HCT116 (cell line): Measurements from ENCODE around the gene C9orf152. TPM values are rescaled to one million over a fixed set of nuclear protein-coding genes. Genes with fewer than 3 reads are reported as not detected.

Source experiments
- ATAC-seq: fragments of 200-7000 bp; cut with Tn5 transposase; 2 replicates; pipeline ENCODE4 v1.9.1; 2020; ENCODE audit warnings: mild to moderate bottlenecking, moderate library complexity
- Bru-seq: library from RNA; stranded (reverse); fragments of 400-500 nt; gene quantifications from one replicate; lab custom pipeline; 2021; lab: Mats Ljungman, UMichigan
- BruChase-seq, 2 experiments: library from RNA; stranded (reverse); fragments of 400-500 nt; gene quantifications; one replicate each; lab custom pipeline; 2021; lab: Mats Ljungman, UMichigan
- BruUV-seq: library from RNA; stranded (reverse); fragments of 400-500 nt; replicated peaks from 2 replicates; lab custom pipeline; 2021; lab: Mats Ljungman, UMichigan
- CTCF ChIA-PET: fragments of 300-600 bp; sonication (Branson Sonifier 250); formaldehyde crosslinking; loops from one replicate; lab custom pipeline; 2021; ENCODE audit warnings: antibody characterized with exemption; lab: Charles Lee
- POLR2A ChIA-PET: fragments of 300-600, 350-600 bp; sonication (Branson Sonifier 250); formaldehyde crosslinking; loops from one replicate; lab custom pipeline; 2021; ENCODE audit warnings: antibody characterized with exemption; lab: Charles Lee
- RAD21 ChIA-PET, 2 experiments: fragments of 300-600 bp; sonication (Branson Sonifier 250); formaldehyde crosslinking; loops; one replicate each; lab custom pipeline; 2023; ENCODE audit warnings: low total read pairs in 2 of 2; ENCODE audit not compliant: uncharacterized antibody in 2 of 2, unreplicated experiment in 2 of 2, low non-redundant PET in 1 of 2; lab: Charles Lee
- DNase-seq: peaks from one replicate; pipeline ENCODE4 v3.0.0-alpha.2; 2010; ENCODE audit warnings: low read depth, low spot score
- H2AFZ ChIP-seq: fragments of 200-600 bp; shearing (Covaris generic), sonication (generic); 2 replicates; pipeline ENCODE4 v1.6.1; 2017; ENCODE audit warnings: low read depth, mixed run types, mixed read lengths, antibody characterized with exemption, low read length; ENCODE audit not compliant: poor library complexity, severe bottlenecking
- H3K27ac ChIP-seq: 2 replicates; pipeline ENCODE4 v1.5.1; 2012; ENCODE audit warnings: low read depth, low read length
- H3K27me3 ChIP-seq: fragments of 200-600 bp; sonication (generic); 2 replicates; pipeline ENCODE4 v1.6.1; 2016; ENCODE audit warnings: mixed run types, low read length, mixed read lengths; ENCODE audit not compliant: insufficient read depth
- H3K36me3 ChIP-seq, 2 experiments: fragments of 200-500 bp in 1 of 2; fragments of 200-600 bp in 1 of 2; sonication (Bioruptor generic) in 1 of 2; sonication (generic) in 1 of 2; 2 replicates each; pipeline versions ENCODE4 v1.5.1 to v1.6.1; 2014 to 2016; ENCODE audit warnings: low read length in 2 of 2, inconsistent platforms in 1 of 2, mixed read lengths in 1 of 2, mixed run types in 1 of 2; ENCODE audit not compliant: insufficient read depth in 2 of 2, control insufficient read depth in 1 of 2
- H3K4me1 ChIP-seq, 2 experiments: fragments of 200-600 bp in 1 of 2; sonication (generic) in 1 of 2; 2 replicates each; pipeline versions ENCODE4 v1.5.1 to v1.6.1; 2012 to 2017; ENCODE audit warnings: low read length in 2 of 2, inconsistent platforms in 1 of 2, mild to moderate bottlenecking in 1 of 2, mixed read lengths in 1 of 2, mixed run types in 1 of 2, moderate library complexity in 1 of 2; ENCODE audit not compliant: insufficient read depth in 2 of 2, control insufficient read depth in 1 of 2
- H3K4me2 ChIP-seq: fragments of 200-600 bp; sonication (generic); 2 replicates; pipeline ENCODE4 v1.6.1; 2017; ENCODE audit warnings: mixed run types, low read length, mixed read lengths
- H3K4me3 ChIP-seq, 2 experiments: fragments of 200-600 bp in 1 of 2; sonication (generic) in 1 of 2; replicated peaks in 1 of 2; 2 replicates each; pipeline ENCODE4 v1.5.1; 2011 to 2016; ENCODE audit warnings: low read length in 2 of 2, control low read depth in 1 of 2, low read depth in 1 of 2, mild to moderate bottlenecking in 1 of 2, mixed read lengths in 1 of 2, mixed run types in 1 of 2
- H3K79me2 ChIP-seq: fragments of 200-600 bp; sonication (generic); 2 replicates; pipeline ENCODE4 v1.6.1; 2017; ENCODE audit warnings: mild to moderate bottlenecking, mixed run types, low read length, moderate library complexity, mixed read lengths; ENCODE audit not compliant: insufficient read depth
- H3K9ac ChIP-seq: fragments of 200-600 bp; sonication (generic); 2 replicates; pipeline ENCODE4 v1.6.1; 2016; ENCODE audit warnings: low read length, mixed read lengths
- H3K9me2 ChIP-seq: fragments of 200-600 bp; sonication (generic), shearing (Covaris generic); 2 replicates; pipeline ENCODE4 v1.6.1; 2017; ENCODE audit warnings: mixed run types, mild to moderate bottlenecking, moderate library complexity; ENCODE audit not compliant: insufficient read depth
- H3K9me3 ChIP-seq, 2 experiments: fragments of 200-500 bp in 1 of 2; fragments of 200-600 bp in 1 of 2; sonication (Bioruptor generic) in 1 of 2; sonication (generic) in 1 of 2; 2 replicates each; pipeline ENCODE4 v1.6.1; 2014 to 2017; ENCODE audit warnings: low read length in 2 of 2, mixed read lengths in 2 of 2, inconsistent platforms in 1 of 2, low read depth in 1 of 2, mild to moderate bottlenecking in 1 of 2, mixed run types in 1 of 2, moderate library complexity in 1 of 2; ENCODE audit not compliant: control insufficient read depth in 1 of 2, insufficient read depth in 1 of 2
- H4K20me1 ChIP-seq: fragments of 200-600 bp; sonication (generic), shearing (Covaris generic); 2 replicates; pipeline ENCODE4 v1.6.1; 2017; ENCODE audit warnings: mixed run types, mild to moderate bottlenecking, moderate library complexity; ENCODE audit not compliant: insufficient read depth
- EGR1 ChIP-seq: IDR thresholded peaks from 2 replicates; pipeline ENCODE4 v1.6.1; 2012; ENCODE audit warnings: low read depth
- EZH2 ChIP-seq: fragments of 200-600 bp; sonication (generic); IDR thresholded peaks from 2 replicates; pipeline ENCODE4 v1.6.1; 2017; ENCODE audit warnings: antibody characterized with exemption, mixed run types
- POLR2AphosphoS5 ChIP-seq: IDR thresholded peaks from 2 replicates; pipeline ENCODE4 v1.6.1; 2011; ENCODE audit warnings: mild to moderate bottlenecking, low read depth, low read length, moderate library complexity
- RAD21 ChIP-seq: IDR thresholded peaks from 2 replicates; pipeline ENCODE4 v1.6.1; 2012; ENCODE audit warnings: low read depth, mild to moderate bottlenecking
- SIN3A ChIP-seq: IDR thresholded peaks from 2 replicates; pipeline ENCODE4 v1.6.1; 2012; ENCODE audit warnings: low read depth
- ZFX ChIP-seq: fragments of 450-650 bp; IDR thresholded peaks from 2 replicates; pipeline ENCODE4 v1.6.1; 2017
- intact Hi-C: fragments of 100-400 bp; cut with micrococcal nuclease; formaldehyde crosslinking; loops from 2 replicates; pipeline ENCODE4 v1.10.0; 2022
- long read RNA-seq: library from polyadenylated mRNA; unstranded; transcript quantifications from one replicate; pipeline ENCODE4 v2.0.0, GENCODE V29; 2021; ENCODE audit not compliant: unreplicated experiment
- polyA plus RNA-seq: library from polyadenylated mRNA; unstranded; fragments of >200 nt; gene quantifications from 2 replicates; pipeline ENCODE4 v1.2.1, GENCODE V29; 2012; ENCODE audit warnings: missing spikeins
- total RNA-seq: library from RNA; stranded (reverse); gene quantifications from one replicate; pipeline ENCODE4 v1.2.1, GENCODE V29; 2021; ENCODE audit not compliant: unreplicated experiment
- TF ChIP-seq, protein P1 (sequence below): IDR thresholded peaks from 2 replicates; pipeline ENCODE4 v1.6.1; 2012; ENCODE audit warnings: low read depth
- TF ChIP-seq, protein P2 (sequence below), 3 experiments: fragments of 200-600 bp in 1 of 3; sonication (generic) in 1 of 3; IDR thresholded peaks in 2 of 3; conservative IDR thresholded peaks in 1 of 3; 2 replicates each; pipeline ENCODE4 v1.5.1; 2012 to 2017; ENCODE audit warnings: low read depth in 2 of 3, low read length in 2 of 3, antibody characterized with exemption in 1 of 3, borderline replicate concordance in 1 of 3, control low read depth in 1 of 3, mild to moderate bottlenecking in 1 of 3, mixed read lengths in 1 of 3, mixed run types in 1 of 3, moderate library complexity in 1 of 3; ENCODE audit not compliant: insufficient read depth in 1 of 3
- TF ChIP-seq, protein P3 (sequence below): IDR thresholded peaks from 2 replicates; pipeline ENCODE4 v1.6.1; 2012

C9orf152 gene, protein sequence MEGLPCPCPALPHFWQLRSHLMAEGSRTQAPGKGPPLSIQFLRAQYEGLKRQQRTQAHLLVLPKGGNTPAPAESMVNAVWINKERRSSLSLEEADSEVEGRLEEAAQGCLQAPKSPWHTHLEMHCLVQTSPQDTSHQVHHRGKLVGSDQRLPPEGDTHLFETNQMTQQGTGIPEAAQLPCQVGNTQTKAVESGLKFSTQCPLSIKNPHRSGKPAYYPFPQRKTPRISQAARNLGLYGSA
- total RNA-seq: not detected
- 0.04 TPM in 1 of 2 replicates, not detected in the other for polyA plus RNA-seq
- Bru-seq, nascent RNA: percentile 17 among the genes with signal in this experiment
- percentile 17 among the genes with signal in this experiment for BruChase-seq, experiment 1, labeled RNA remaining after a 6-hour chase
- percentile 19 among the genes with signal in this experiment for BruChase-seq, experiment 2, labeled RNA remaining after a 2-hour chase
- long read RNA-seq: 0 reads

DNA sequence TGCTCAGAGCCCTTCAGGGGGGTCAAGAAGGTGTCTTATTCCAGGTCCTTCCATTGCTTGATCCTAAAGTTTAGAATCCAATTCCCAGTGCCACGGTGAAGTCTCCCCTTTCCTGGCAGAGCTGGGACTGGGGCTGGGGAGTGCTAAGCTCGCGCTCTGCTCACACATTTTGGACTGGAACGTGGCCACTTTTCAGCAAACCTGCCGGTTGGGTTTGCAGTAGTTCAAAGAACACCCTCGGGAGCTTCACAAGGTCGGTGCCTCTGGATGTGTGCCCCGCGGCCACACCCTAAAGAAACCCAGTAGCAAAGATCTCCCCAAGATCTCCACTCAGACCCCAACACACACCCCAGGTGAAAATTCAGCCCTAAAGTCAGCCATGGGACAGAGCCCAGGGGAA, at the start of gene C9orf152:
Gene C9orf152 (minus strand): TSS at position 129 of the 400 bp plus-strand sequence. CDS start 580 bp downstream, outside the sequence.
- Histone ChIP-seq H2AFZ (no peak within 1 kb of the TSS), H3K9me3 (no peaks in the 10 kb centered on the region), H3K27ac (no peak within 1 kb of the TSS), H3K79me2 (no peaks in the 10 kb centered on the region), H3K4me2 (no peak within 1 kb of the TSS), H4K20me1 (no peaks in the 10 kb centered on the region), H3K9ac (no peak within 1 kb of the TSS), H3K36me3 (no peaks in the 10 kb centered on the region), H3K4me3 (no peak within 1 kb of the TSS), H3K27me3 (peaks cover 11% of the 10 kb centered on the region), H3K9me2 (no peaks in the 10 kb centered on the region), H3K4me1 (peaks cover 3 to 9% of the 10 kb centered on the region in 2 experiments; a peak in 2 of 4 replicates)
- no TSS peak for BruUV-seq
- TF ChIP-seq, protein P1, sequence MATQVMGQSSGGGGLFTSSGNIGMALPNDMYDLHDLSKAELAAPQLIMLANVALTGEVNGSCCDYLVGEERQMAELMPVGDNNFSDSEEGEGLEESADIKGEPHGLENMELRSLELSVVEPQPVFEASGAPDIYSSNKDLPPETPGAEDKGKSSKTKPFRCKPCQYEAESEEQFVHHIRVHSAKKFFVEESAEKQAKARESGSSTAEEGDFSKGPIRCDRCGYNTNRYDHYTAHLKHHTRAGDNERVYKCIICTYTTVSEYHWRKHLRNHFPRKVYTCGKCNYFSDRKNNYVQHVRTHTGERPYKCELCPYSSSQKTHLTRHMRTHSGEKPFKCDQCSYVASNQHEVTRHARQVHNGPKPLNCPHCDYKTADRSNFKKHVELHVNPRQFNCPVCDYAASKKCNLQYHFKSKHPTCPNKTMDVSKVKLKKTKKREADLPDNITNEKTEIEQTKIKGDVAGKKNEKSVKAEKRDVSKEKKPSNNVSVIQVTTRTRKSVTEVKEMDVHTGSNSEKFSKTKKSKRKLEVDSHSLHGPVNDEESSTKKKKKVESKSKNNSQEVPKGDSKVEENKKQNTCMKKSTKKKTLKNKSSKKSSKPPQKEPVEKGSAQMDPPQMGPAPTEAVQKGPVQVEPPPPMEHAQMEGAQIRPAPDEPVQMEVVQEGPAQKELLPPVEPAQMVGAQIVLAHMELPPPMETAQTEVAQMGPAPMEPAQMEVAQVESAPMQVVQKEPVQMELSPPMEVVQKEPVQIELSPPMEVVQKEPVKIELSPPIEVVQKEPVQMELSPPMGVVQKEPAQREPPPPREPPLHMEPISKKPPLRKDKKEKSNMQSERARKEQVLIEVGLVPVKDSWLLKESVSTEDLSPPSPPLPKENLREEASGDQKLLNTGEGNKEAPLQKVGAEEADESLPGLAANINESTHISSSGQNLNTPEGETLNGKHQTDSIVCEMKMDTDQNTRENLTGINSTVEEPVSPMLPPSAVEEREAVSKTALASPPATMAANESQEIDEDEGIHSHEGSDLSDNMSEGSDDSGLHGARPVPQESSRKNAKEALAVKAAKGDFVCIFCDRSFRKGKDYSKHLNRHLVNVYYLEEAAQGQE: no peak
- TF ChIP-seq EZH2 (no peak), SIN3A (no peak), ZFX (no peak), EGR1 (no peak), POLR2AphosphoS5 (no peak), RAD21 (no peak)
- TF ChIP-seq, protein P2, sequence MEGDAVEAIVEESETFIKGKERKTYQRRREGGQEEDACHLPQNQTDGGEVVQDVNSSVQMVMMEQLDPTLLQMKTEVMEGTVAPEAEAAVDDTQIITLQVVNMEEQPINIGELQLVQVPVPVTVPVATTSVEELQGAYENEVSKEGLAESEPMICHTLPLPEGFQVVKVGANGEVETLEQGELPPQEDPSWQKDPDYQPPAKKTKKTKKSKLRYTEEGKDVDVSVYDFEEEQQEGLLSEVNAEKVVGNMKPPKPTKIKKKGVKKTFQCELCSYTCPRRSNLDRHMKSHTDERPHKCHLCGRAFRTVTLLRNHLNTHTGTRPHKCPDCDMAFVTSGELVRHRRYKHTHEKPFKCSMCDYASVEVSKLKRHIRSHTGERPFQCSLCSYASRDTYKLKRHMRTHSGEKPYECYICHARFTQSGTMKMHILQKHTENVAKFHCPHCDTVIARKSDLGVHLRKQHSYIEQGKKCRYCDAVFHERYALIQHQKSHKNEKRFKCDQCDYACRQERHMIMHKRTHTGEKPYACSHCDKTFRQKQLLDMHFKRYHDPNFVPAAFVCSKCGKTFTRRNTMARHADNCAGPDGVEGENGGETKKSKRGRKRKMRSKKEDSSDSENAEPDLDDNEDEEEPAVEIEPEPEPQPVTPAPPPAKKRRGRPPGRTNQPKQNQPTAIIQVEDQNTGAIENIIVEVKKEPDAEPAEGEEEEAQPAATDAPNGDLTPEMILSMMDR (IDR thresholded peaks at IDR 0.05 in 2 of 3, conservative IDR thresholded peaks at IDR 0.05 in 1 of 3; ENCODE audit: borderline replicate concordance in 1 of 3, insufficient read depth in 1 of 3, low read depth in 2 of 3, low read length in 2 of 3): no peak
- TF ChIP-seq, protein P3, sequence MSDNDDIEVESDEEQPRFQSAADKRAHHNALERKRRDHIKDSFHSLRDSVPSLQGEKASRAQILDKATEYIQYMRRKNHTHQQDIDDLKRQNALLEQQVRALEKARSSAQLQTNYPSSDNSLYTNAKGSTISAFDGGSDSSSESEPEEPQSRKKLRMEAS: no peak
- intact Hi-C loops: no loop called here
- CTCF ChIA-PET: interaction anchor here (2.0 kb wide), 1 partner anchor 9 kb away, joined by 8 read pairs; no protein-coding TSS in a partner anchor
- RAD21 ChIA-PET: no interaction called here
- POLR2A ChIA-PET: no interaction called here
- no peak for ATAC-seq
- no peak for DNase-seq
